ENCODE results near the gene RAB36. TPM values are rescaled to one million over a fixed set of nuclear protein-coding genes. Genes with fewer than 3 reads are reported as not detected.

Gene RAB36
- total RNA-seq, 1 experiment from 2014 or later, result 1.1 TPM

- intact Hi-C loops (cut with micrococcal nuclease), result no loop called here
- ATAC-seq (no peak), DNase-seq (no peak)
- H3K9me3 ChIP-seq (ENCODE audit: low read length), result no peaks in the 10 kb centered on the region
- TF ChIP-seq EZH2 (IDR thresholded peaks at IDR 0.05; ENCODE audit: low read length, unreplicated experiment), result no peak
- no peak for TF ChIP-seq CTCF (conservative IDR thresholded peaks at IDR 0.05; ENCODE audit: low read depth, low read length)
- TF ChIP-seq EZH2phosphoT487 (IDR thresholded peaks at IDR 0.05; ENCODE audit: borderline replicate concordance, low read length), result no peak
- no peak overlapping the region for H2AFZ ChIP-seq (ENCODE audit: low read length)
- H3K79me2 ChIP-seq (ENCODE audit: low read length), result no peaks in the 10 kb centered on the region
- no peaks in the 10 kb centered on the region for H3K36me3 ChIP-seq (ENCODE audit: low read depth, low read length)
- no peak overlapping the region for H3K4me2 ChIP-seq (ENCODE audit: low read length)
- CTCF ChIA-PET, result interaction anchor here (1.0 kb wide), 1 partner anchor 164 kb away, joined by 3 read pairs; no protein-coding TSS in a partner anchor
- H3K9me2 ChIP-seq (replicated peaks; ENCODE audit: low read length), result no peaks in the 10 kb centered on the region
- BruUV-seq (replicated peaks), result no TSS peak
- no peak overlapping the region for H3K4me3 ChIP-seq (ENCODE audit: low read length)
- no peaks in the 10 kb centered on the region for H3F3A ChIP-seq (ENCODE audit: low read length, unreplicated experiment)
- H4K20me1 ChIP-seq (ENCODE audit: low read length), result no peaks in the 10 kb centered on the region
- H3K27ac ChIP-seq (ENCODE audit: low read length), result no peak overlapping the region
- POLR2A ChIA-PET (ENCODE audit: unreplicated experiment), result no interaction called here
- no peak overlapping the region for H3K9ac ChIP-seq (ENCODE audit: low read length)
- H3K27me3 ChIP-seq (ENCODE audit: low read length), result no peaks in the 10 kb centered on the region
- no peaks in the 10 kb centered on the region for H3K4me1 ChIP-seq (ENCODE audit: insufficient read depth, low read length)
Measured at GRCh38 chr22:23123804-23124254, 21.4 kb upstream of the RAB36 start.

DNA sequence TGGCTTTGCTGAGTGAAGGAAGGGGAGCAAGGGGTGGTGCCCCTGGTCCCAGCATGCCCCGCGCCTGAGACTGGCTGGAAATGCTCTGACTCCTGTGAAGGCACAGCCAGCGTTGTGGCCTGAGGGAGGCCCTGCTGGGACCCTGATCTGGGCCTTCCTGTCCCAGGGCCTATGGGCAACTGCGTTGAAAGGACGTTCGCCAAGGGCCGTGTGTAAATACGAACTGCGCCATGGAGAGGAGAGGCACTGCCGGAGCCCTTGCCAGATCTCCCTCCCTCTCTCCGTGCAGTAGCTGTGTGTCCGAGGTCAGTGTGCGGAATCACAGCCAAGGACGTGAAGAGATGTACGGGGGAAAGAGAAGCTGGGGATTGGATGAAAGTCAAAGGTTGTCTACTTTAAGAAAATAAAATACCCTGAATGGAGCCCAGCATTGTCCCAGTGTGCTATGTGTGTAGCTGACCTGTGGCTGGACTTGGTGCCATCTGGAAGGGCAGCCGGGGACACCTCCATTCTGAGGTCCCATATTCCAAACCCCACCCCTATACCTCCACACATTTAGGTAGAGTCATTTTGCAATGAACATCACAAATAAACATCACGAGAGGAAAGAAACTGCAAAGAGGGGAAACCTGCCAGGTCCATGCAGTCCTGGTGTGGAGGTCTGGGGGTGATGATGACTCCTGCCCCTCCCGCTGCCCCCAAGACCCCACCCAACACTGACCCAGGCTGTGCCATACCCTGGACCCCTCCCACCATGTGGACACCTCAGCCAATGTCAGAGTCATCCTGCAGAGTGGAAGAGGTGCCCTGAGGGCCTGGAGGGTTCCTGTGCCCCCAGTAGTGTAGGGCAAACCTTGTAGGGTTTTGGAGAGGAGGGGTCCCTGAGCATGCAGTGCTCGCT, 20.4 kb upstream of the RAB36 start:
- intact Hi-C loops (cut with micrococcal nuclease), result no loop called here
- Histone ChIP-seq H3K9me2 (replicated peaks; ENCODE audit: low read length) (no peaks in the 10 kb centered on the region), H3K36me3 (ENCODE audit: low read depth, low read length) (no peaks in the 10 kb centered on the region), H3K9me3 (ENCODE audit: low read length) (no peaks in the 10 kb centered on the region), H3K9ac (ENCODE audit: low read length) (no peak overlapping the region), H3K27ac (ENCODE audit: low read length) (no peak overlapping the region), H3K4me1 (ENCODE audit: insufficient read depth, low read length) (no peaks in the 10 kb centered on the region), H3F3A (ENCODE audit: low read length, unreplicated experiment) (no peaks in the 10 kb centered on the region), H3K4me3 (ENCODE audit: low read length) (no peak overlapping the region), H3K4me2 (ENCODE audit: low read length) (no peak overlapping the region), H3K79me2 (ENCODE audit: low read length) (no peaks in the 10 kb centered on the region), H3K27me3 (ENCODE audit: low read length) (no peaks in the 10 kb centered on the region), H4K20me1 (ENCODE audit: low read length) (no peaks in the 10 kb centered on the region), H2AFZ (ENCODE audit: low read length) (no peak overlapping the region)
- no peak for ATAC-seq
- no TSS peak for BruUV-seq (replicated peaks)
- POLR2A ChIA-PET (ENCODE audit: unreplicated experiment), result no interaction called here
- no peak for DNase-seq
- CTCF ChIA-PET, result no interaction called here
- TF ChIP-seq EZH2phosphoT487 (IDR thresholded peaks at IDR 0.05; ENCODE audit: borderline replicate concordance, low read length) (no peak), CTCF (conservative IDR thresholded peaks at IDR 0.05; ENCODE audit: low read depth, low read length) (no peak), EZH2 (IDR thresholded peaks at IDR 0.05; ENCODE audit: low read length, unreplicated experiment) (no peak)

- Histone ChIP-seq H3K4me1 (ENCODE audit: insufficient read depth, low read length) (no peaks in the 10 kb centered on the region), H3K9me2 (replicated peaks; ENCODE audit: low read length) (no peaks in the 10 kb centered on the region), H3K27ac (ENCODE audit: low read length) (no peak overlapping the region), H3K9ac (ENCODE audit: low read length) (no peak overlapping the region), H3K27me3 (ENCODE audit: low read length) (no peaks in the 10 kb centered on the region), H3F3A (ENCODE audit: low read length, unreplicated experiment) (no peaks in the 10 kb centered on the region), H3K36me3 (ENCODE audit: low read depth, low read length) (no peaks in the 10 kb centered on the region), H3K4me3 (ENCODE audit: low read length) (no peak overlapping the region), H3K9me3 (ENCODE audit: low read length) (no peaks in the 10 kb centered on the region), H2AFZ (ENCODE audit: low read length) (no peak overlapping the region), H4K20me1 (ENCODE audit: low read length) (no peaks in the 10 kb centered on the region), H3K79me2 (ENCODE audit: low read length) (no peaks in the 10 kb centered on the region), H3K4me2 (ENCODE audit: low read length) (no peak overlapping the region)
- no peak for DNase-seq
- no peak for ATAC-seq
- ChIA-PET CTCF (no interaction called here), POLR2A (ENCODE audit: unreplicated experiment) (no interaction called here)
- no peak for TF ChIP-seq EZH2phosphoT487 (IDR thresholded peaks at IDR 0.05; ENCODE audit: borderline replicate concordance, low read length)
- no peak for TF ChIP-seq EZH2 (IDR thresholded peaks at IDR 0.05; ENCODE audit: low read length, unreplicated experiment)
- no peak for TF ChIP-seq CTCF (conservative IDR thresholded peaks at IDR 0.05; ENCODE audit: low read depth, low read length)
- intact Hi-C loops (cut with micrococcal nuclease), result no loop called here
- no TSS peak for BruUV-seq (replicated peaks)
Measured at GRCh38 chr22:23125512-23126103, 19.7 kb upstream of the RAB36 start.

Data from PC-3 (cell line).